HEK293 (cell line): ENCODE results near the gene DCDC2B.

Experiments used
- CTCF ChIA-PET: fragments of 350-600 bp; formaldehyde crosslinking; extraction: SDS; loops from one replicate; lab custom pipeline; 2021; ENCODE audit warnings: antibody characterized with exemption; lab: Yijun Ruan, JAX
- POLR2A ChIA-PET: fragments of 300-600 bp; formaldehyde crosslinking; extraction: SDS; loops from one replicate; lab custom pipeline; 2020; ENCODE audit warnings: antibody characterized with exemption, inconsistent platforms; lab: Yijun Ruan, JAX
- H3K27ac ChIP-seq: fragments of 200-500 bp; sonication (Bioruptor generic); 2 replicates; pipeline ENCODE4 v1.5.1; 2014; ENCODE audit warnings: low read depth, low read length, control low read depth, inconsistent platforms; ENCODE audit errors: extremely low read depth
- H3K36me3 ChIP-seq, 2 experiments: fragments of 200-500 bp in 1 of 2; sonication (Bioruptor generic) in 1 of 2; 1 replicate in 1 of 2; 2 replicates in 1 of 2; pipeline ENCODE4 v1.5.1; 2014 to 2017; ENCODE audit warnings: inconsistent platforms in 2 of 2, low read length in 2 of 2; ENCODE audit not compliant: control insufficient read depth in 2 of 2, insufficient read depth in 1 of 2
- H3K4me1 ChIP-seq: fragments of 200-500 bp; sonication (Bioruptor generic); 2 replicates; pipeline ENCODE4 v1.5.1; 2014; ENCODE audit warnings: mild to moderate bottlenecking, low read length, inconsistent platforms; ENCODE audit not compliant: control insufficient read depth, insufficient read depth
- H3K4me3 ChIP-seq: 2 replicates; pipeline ENCODE4 v1.5.1; 2011; ENCODE audit warnings: low read depth, mild to moderate bottlenecking, control low read depth, low read length, moderate library complexity
- H3K9me3 ChIP-seq: fragments of 200-500 bp; sonication (Bioruptor generic); 2 replicates; pipeline ENCODE4 v1.5.1; 2014; ENCODE audit warnings: low read depth, low read length, inconsistent platforms; ENCODE audit not compliant: control insufficient read depth, insufficient read depth
- GFI1B ChIP-seq: fragments of 450-650 bp; formaldehyde crosslinking; IDR thresholded peaks from 2 replicates; pipeline ENCODE4 v1.5.1; 2016; ENCODE audit warnings: missing biosample characterization, missing genetic modification characterization
- GLIS2 ChIP-seq: fragments of 450-650 bp; formaldehyde crosslinking; IDR thresholded peaks from 2 replicates; pipeline ENCODE4 v1.5.1; 2016; ENCODE audit warnings: missing biosample characterization, missing genetic modification characterization
- OSR2 ChIP-seq: fragments of 450-650 bp; formaldehyde crosslinking; IDR thresholded peaks from 2 replicates; pipeline ENCODE4 v1.5.1; 2016; ENCODE audit warnings: missing biosample characterization, missing genetic modification characterization
- SP2 ChIP-seq: fragments of 450-650 bp; formaldehyde crosslinking; IDR thresholded peaks from 2 replicates; pipeline ENCODE4 v1.5.1; 2016; ENCODE audit warnings: missing biosample characterization, missing genetic modification characterization
- ZBTB7A ChIP-seq: fragments of 450-650 bp; formaldehyde crosslinking; IDR thresholded peaks from 2 replicates; pipeline ENCODE4 v1.5.1; 2016; ENCODE audit warnings: low read depth, missing biosample characterization, missing genetic modification characterization
- ZNF174 ChIP-seq: fragments of 450-650 bp; formaldehyde crosslinking; IDR thresholded peaks from 2 replicates; pipeline ENCODE4 v1.5.0; 2017; ENCODE audit warnings: missing biosample characterization, mild to moderate bottlenecking, missing genetic modification characterization
- ZNF335 ChIP-seq: fragments of 450-650 bp; formaldehyde crosslinking; conservative IDR thresholded peaks from 2 replicates; pipeline ENCODE4 v1.5.1; 2016; ENCODE audit warnings: missing biosample characterization, missing genetic modification characterization
- ZNF341 ChIP-seq: fragments of 450-650 bp; formaldehyde crosslinking; IDR thresholded peaks from 2 replicates; pipeline ENCODE4; 2016; ENCODE audit warnings: low read depth, missing biosample characterization, missing genetic modification characterization
- ZNF366 ChIP-seq: fragments of 450-650 bp; formaldehyde crosslinking; conservative IDR thresholded peaks from 2 replicates; pipeline ENCODE4 v1.5.1; 2016; ENCODE audit warnings: missing biosample characterization, missing genetic modification characterization
- ZNF394 ChIP-seq: fragments of 450-650 bp; formaldehyde crosslinking; IDR thresholded peaks from 2 replicates; pipeline ENCODE4 v1.5.1; 2016; ENCODE audit warnings: missing biosample characterization, missing genetic modification characterization, mild to moderate bottlenecking, moderate library complexity, borderline replicate concordance
- ZNF473 ChIP-seq: fragments of 450-650 bp; formaldehyde crosslinking; IDR thresholded peaks from 2 replicates; pipeline ENCODE4 v1.5.1; 2017; ENCODE audit warnings: missing biosample characterization, missing genetic modification characterization
- ZNF48 ChIP-seq: fragments of 450-650 bp; formaldehyde crosslinking; IDR thresholded peaks from 2 replicates; pipeline ENCODE4 v1.5.1; 2016; ENCODE audit warnings: missing biosample characterization, missing genetic modification characterization
- ZNF596 ChIP-seq: fragments of 450-650 bp; IDR thresholded peaks from 2 replicates; pipeline ENCODE4 v1.5.0; 2018; ENCODE audit warnings: missing biosample characterization, mild to moderate bottlenecking, missing genetic modification characterization, moderate library complexity
- ZNF623 ChIP-seq: fragments of 450-650 bp; formaldehyde crosslinking; IDR thresholded peaks from 2 replicates; pipeline ENCODE4 v1.5.1; 2016; ENCODE audit warnings: missing biosample characterization, missing genetic modification characterization
- ZNF658 ChIP-seq: fragments of 450-650 bp; formaldehyde crosslinking; IDR thresholded peaks from 2 replicates; pipeline ENCODE4; 2016; ENCODE audit warnings: missing biosample characterization, missing genetic modification characterization
- ZNF707 ChIP-seq: fragments of 450-650 bp; formaldehyde crosslinking; IDR thresholded peaks from 2 replicates; pipeline ENCODE4 v1.5.1; 2016; ENCODE audit warnings: missing biosample characterization, missing genetic modification characterization
- ZNF830 ChIP-seq: fragments of 450-650 bp; IDR thresholded peaks from 2 replicates; pipeline ENCODE4 v1.5.0; 2018; ENCODE audit warnings: missing biosample characterization, missing genetic modification characterization, low read depth, mild to moderate bottlenecking, moderate library complexity
- TF ChIP-seq, protein P1 (sequence below): fragments of 450-650 bp; formaldehyde crosslinking; IDR thresholded peaks from 2 replicates; pipeline ENCODE4 v1.5.1; 2016; ENCODE audit warnings: missing biosample characterization, missing genetic modification characterization
- TF ChIP-seq, protein P2 (sequence below): fragments of 450-650 bp; formaldehyde crosslinking; IDR thresholded peaks from 2 replicates; pipeline ENCODE4 v1.5.1; 2016; ENCODE audit warnings: missing biosample characterization, missing genetic modification characterization, low read depth

The DCDC2B gene

DNA sequence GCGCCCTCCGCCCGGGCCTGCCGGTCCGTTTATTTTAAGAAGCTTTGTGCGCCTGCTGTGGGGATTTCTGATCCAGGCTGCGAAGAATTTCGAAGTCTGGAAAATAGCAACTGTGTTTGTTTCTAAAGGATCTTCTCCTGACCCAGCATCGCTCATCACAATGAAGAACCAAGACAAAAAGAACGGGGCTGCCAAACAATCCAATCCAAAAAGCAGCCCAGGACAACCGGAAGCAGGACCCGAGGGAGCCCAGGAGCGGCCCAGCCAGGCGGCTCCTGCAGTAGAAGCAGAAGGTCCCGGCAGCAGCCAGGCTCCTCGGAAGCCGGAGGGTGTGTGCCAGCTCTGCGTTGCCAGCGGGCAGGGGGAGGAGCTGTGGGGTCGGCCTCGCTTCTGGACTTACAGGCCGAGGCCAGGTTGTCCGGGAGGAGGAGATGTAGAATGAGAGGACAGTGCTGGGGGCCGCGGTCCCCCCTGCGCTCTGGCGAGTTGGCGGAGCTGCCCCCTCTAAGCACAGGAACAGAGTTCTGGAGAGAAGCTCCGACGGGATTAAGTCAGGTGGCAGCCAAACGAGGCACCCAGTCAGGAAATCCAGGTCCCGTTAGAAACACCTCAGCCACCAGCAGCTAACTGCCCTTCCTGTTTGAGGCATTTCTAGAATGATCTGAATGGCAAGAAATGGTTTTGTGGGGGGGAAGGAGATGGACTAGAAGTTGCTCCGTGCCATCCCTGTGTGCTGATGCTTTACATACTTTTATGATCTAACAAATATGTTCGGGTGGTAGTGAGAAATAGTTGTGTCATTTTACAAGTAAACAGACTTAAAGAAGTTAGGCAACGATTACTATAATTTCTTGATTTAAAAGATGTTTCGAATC lies 28.5 kb upstream of the DCDC2B start:
- TF ChIP-seq ZNF394 (tag by site-specific recombination) = peak; percentile 15; the same call in 1 of the 2 replicates
- TF ChIP-seq ZNF341 (tag by site-specific recombination) = peak; percentile 30; the same call in 1 of the 2 replicates
- TF ChIP-seq SP2 = 0 out of 2 replicates have a peak, but pooled peaks have one; percentile 52
- peak; percentile 66 for TF ChIP-seq OSR2 (tag by site-specific recombination)
- peak; percentile 43; the same call in 1 of the 2 replicates for TF ChIP-seq ZNF335 (tag by site-specific recombination)
- no peak for TF ChIP-seq GFI1B (tag by site-specific recombination)
- no peak for TF ChIP-seq ZNF174
- TF ChIP-seq GLIS2 = peak; percentile 52
- ChIA-PET CTCF (interaction anchor here (0.7 to 1.6 kb wide), 2 partner anchors 21 to 107 kb away, joined by 3 to 5 read pairs; partner anchors contain the start of gene TMEM39B), POLR2A (interaction anchor here (0.6 to 2.7 kb wide), 11 partner anchors 12 to 214 kb away, joined by 3 to 26 read pairs (median 8); partner anchors contain the start of genes BSDC1, CCDC28B, IQCC and KPNA6)
- peaks cover 6% of the 10 kb centered on the region; the same call in 1 of the 2 replicates for H3K4me1 ChIP-seq
- H3K27ac ChIP-seq = peak overlapping the region; percentile 76
- peaks cover 24 to 43% of the 10 kb centered on the region in 2 experiments for H3K36me3 ChIP-seq
- peak overlapping the region; percentile 75 for H3K4me3 ChIP-seq
- no peaks in the 10 kb centered on the region for H3K9me3 ChIP-seq

DNA sequence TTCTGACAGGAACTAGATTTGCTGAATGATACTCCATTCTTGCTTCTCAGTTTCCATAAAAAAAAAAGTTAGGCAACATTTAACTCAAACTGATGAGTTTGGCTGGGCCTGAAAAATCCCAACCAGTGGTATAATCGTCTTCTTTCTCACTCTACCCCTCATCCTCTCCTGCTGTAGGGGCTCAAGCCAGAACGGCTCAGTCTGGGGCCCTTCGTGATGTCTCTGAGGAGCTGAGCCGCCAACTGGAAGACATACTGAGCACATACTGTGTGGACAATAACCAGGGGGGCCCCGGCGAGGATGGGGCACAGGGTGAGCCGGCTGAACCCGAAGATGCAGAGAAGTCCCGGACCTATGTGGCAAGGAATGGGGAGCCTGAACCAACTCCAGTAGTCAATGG lies 27.8 kb upstream of the DCDC2B start:
- POLR2A ChIA-PET = interaction anchor here (0.9 to 2.7 kb wide), 6 partner anchors 17 to 108 kb away, joined by 4 to 26 read pairs (median 17); partner anchors contain the start of genes CCDC28B, IQCC, KPNA6 and TMEM39B
- no peak overlapping the region; the same call in 1 of the 2 replicates for H3K27ac ChIP-seq
- H3K36me3 ChIP-seq = peaks cover 31 to 49% of the 10 kb centered on the region in 2 experiments
- no peaks in the 10 kb centered on the region for H3K9me3 ChIP-seq
- CTCF ChIA-PET = no interaction called here
- TF ChIP-seq ZNF707 (tag by site-specific recombination) (no peak), ZNF341 (tag by site-specific recombination) (no peak)
- H3K4me3 ChIP-seq = peak overlapping the region; percentile 75; the same call in 1 of the 2 replicates
- H3K4me1 ChIP-seq = peaks cover 6% of the 10 kb centered on the region; the same call in 1 of the 2 replicates

DNA sequence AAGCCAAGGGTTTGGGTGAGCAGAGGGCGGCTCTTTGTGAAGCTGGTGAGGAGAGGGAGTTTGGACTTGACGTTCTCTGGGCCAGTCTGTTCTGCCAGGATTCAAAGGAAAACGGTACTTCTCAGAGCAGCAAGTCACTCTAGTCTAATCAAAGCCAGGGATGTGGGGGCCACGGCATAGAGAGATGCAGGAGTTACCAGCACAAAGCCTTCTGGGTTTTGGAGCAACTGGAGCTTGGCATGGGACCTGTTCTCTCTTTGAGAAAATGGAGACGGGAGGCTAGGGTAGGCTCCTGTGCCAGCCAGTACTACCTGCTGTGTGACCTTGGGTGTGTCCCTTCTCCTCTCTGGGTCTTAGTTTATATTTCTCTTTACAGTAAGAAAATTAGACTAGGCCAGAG lies 27.3 kb upstream of the DCDC2B start:
- Histone ChIP-seq H3K9me3 (no peaks in the 10 kb centered on the region), H3K4me3 (no peak overlapping the region), H3K27ac (no peak overlapping the region), H3K36me3 (peaks cover 35 to 54% of the 10 kb centered on the region in 2 experiments), H3K4me1 (peaks cover 6% of the 10 kb centered on the region; the same call in 1 of the 2 replicates)
- CTCF ChIA-PET = interaction anchor here (0.6 kb wide), 1 partner anchor 66 kb away, joined by 3 read pairs; no protein-coding TSS in a partner anchor
- TF ChIP-seq ZBTB7A (no peak), ZNF48 (tag by site-specific recombination) (no peak), ZNF830 (no peak), ZNF596 (no peak), ZNF473 (no peak), ZNF658 (no peak), ZNF366 (tag by site-specific recombination) (no peak), ZNF623 (no peak)
- TF ChIP-seq, protein P1, sequence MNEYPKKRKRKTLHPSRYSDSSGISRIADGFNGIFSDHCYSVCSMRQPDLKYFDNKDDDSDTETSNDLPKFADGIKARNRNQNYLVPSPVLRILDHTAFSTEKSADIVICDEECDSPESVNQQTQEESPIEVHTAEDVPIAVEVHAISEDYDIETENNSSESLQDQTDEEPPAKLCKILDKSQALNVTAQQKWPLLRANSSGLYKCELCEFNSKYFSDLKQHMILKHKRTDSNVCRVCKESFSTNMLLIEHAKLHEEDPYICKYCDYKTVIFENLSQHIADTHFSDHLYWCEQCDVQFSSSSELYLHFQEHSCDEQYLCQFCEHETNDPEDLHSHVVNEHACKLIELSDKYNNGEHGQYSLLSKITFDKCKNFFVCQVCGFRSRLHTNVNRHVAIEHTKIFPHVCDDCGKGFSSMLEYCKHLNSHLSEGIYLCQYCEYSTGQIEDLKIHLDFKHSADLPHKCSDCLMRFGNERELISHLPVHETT (tag by site-specific recombination) = no peak
- TF ChIP-seq, protein P2, sequence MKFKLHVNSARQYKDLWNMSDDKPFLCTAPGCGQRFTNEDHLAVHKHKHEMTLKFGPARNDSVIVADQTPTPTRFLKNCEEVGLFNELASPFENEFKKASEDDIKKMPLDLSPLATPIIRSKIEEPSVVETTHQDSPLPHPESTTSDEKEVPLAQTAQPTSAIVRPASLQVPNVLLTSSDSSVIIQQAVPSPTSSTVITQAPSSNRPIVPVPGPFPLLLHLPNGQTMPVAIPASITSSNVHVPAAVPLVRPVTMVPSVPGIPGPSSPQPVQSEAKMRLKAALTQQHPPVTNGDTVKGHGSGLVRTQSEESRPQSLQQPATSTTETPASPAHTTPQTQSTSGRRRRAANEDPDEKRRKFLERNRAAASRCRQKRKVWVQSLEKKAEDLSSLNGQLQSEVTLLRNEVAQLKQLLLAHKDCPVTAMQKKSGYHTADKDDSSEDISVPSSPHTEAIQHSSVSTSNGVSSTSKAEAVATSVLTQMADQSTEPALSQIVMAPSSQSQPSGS (tag by site-specific recombination) = no peak
- POLR2A ChIA-PET = interaction anchor here (0.6 to 0.9 kb wide), 4 partner anchors 15 to 198 kb away, joined by 3 to 4 read pairs (median 3); partner anchors contain the start of gene IQCC
